GM12878 (cell line): Measurements from ENCODE around the gene GPAT3.

Source experiments
- ATF7 ChIP-seq: fragments of 450-650 bp; IDR thresholded peaks from 2 replicates; pipeline ENCODE4 v1.6.1; 2016; ENCODE audit warnings: low read depth, mild to moderate bottlenecking
- BCL11A ChIP-seq: IDR thresholded peaks from 2 replicates; pipeline ENCODE4 v1.6.1; 2011; ENCODE audit warnings: low read depth, low read length
- EP300 ChIP-seq, 2 experiments: fragments of 150-350 bp in 1 of 2; IDR thresholded peaks; 2 replicates each; pipeline ENCODE4 v1.6.1; 2011 to 2012; ENCODE audit warnings: low read depth in 2 of 2, low read length in 2 of 2, borderline replicate concordance in 1 of 2, improper control_type of control experiment in 1 of 2, inconsistent platforms in 1 of 2; ENCODE audit not compliant: control insufficient read depth in 1 of 2
- ETV6 ChIP-seq, 2 experiments: fragments of 450-650 bp in 1 of 2; IDR thresholded peaks in 1 of 2; conservative IDR thresholded peaks in 1 of 2; 2 replicates each; pipeline ENCODE4 v1.6.1; 2014; ENCODE audit warnings: antibody characterized with exemption in 1 of 2, borderline replicate concordance in 1 of 2, low read depth in 1 of 2, mild to moderate bottlenecking in 1 of 2, moderate library complexity in 1 of 2
- IRF3 ChIP-seq: fragments of 450-650 bp; IDR thresholded peaks from 2 replicates; pipeline ENCODE4 v1.6.1; 2014; ENCODE audit warnings: mild to moderate bottlenecking
- NRF1 ChIP-seq: conservative IDR thresholded peaks from 2 replicates; pipeline ENCODE4 v1.6.1; 2011; ENCODE audit warnings: mild to moderate bottlenecking, low read depth, low read length, improper control_type of control experiment
- PBX3 ChIP-seq: IDR thresholded peaks from 2 replicates; pipeline ENCODE4 v1.6.1; 2011; ENCODE audit warnings: mild to moderate bottlenecking, low read depth, low read length, moderate library complexity; ENCODE audit not compliant: insufficient replicate concordance
- PRDM15 ChIP-seq: fragments of 450-650 bp; formaldehyde crosslinking; IDR thresholded peaks from 2 replicates; pipeline ENCODE4 v1.4.0; 2020; ENCODE audit warnings: mild to moderate bottlenecking, moderate library complexity
- RAD21 ChIP-seq: IDR thresholded peaks from 2 replicates; pipeline ENCODE4 v1.6.1; 2011; ENCODE audit warnings: mild to moderate bottlenecking, low read depth, low read length, moderate library complexity; ENCODE audit not compliant: insufficient read depth
- RBBP5 ChIP-seq: fragments of 200-600 bp; sonication (generic); conservative IDR thresholded peaks from 2 replicates; pipeline ENCODE4 v1.6.1; 2016
- RCOR1 ChIP-seq: conservative IDR thresholded peaks from 2 replicates; pipeline ENCODE4 v1.6.1; 2012; ENCODE audit warnings: low read depth, low read length, improper control_type of control experiment
- RELA ChIP-seq: fragments of 450-650 bp; IDR thresholded peaks from 2 replicates; pipeline ENCODE4 v1.8.0; 2014; ENCODE audit warnings: borderline replicate concordance; ENCODE audit not compliant: partially characterized antibody
- TCF7 ChIP-seq: IDR thresholded peaks from 2 replicates; pipeline ENCODE4 v1.6.1; 2014; ENCODE audit warnings: antibody characterized with exemption, borderline replicate concordance

- TF ChIP-seq RCOR1 (no peak), TCF7 (no peak), RELA (no peak), EP300 (IDR thresholded peaks at IDR 0.05; ENCODE audit: borderline replicate concordance in 1 of 2, control insufficient read depth in 1 of 2, low read depth in 2 of 2, low read length in 2 of 2) (no peak), BCL11A (no peak), RAD21 (no peak), ETV6 (conservative IDR thresholded peaks at IDR 0.05 in 1 of 2, IDR thresholded peaks at IDR 0.05 in 1 of 2; ENCODE audit: borderline replicate concordance in 1 of 2, low read depth in 1 of 2) (no peak), IRF3 (no peak), PBX3 (no peak), RBBP5 (no peak), NRF1 (no peak), PRDM15 (CRISPR knock-in tag) (no peak), ATF7 (no peak)
Measured at GRCh38 chr4:83610729-83611128, 74.8 kb downstream of the GPAT3 start.
